ENCODE data around the gene EDC4.
"Not testable (repeated sequence)": the region's sequence is repeated elsewhere in the genome, so short reads cannot be mapped to it uniquely, and the experiment has no call there.

Gene EDC4

GRCh38 chr16:67872631-67873434 is at the start of gene EDC4:
EDC4 (plus strand) TSS chr16:67873052; CDS start chr16:67873262, 210 bp downstream.
- peak; percentile 40 for DNase-seq

- no peak for DNase-seq
Observed at GRCh38 chr16:67825119-67825518, 47.7 kb upstream of the EDC4 start.

GRCh38 chr16:67825906-67826305 is 46.9 kb upstream of the EDC4 start:
- DNase-seq = no peak

GRCh38 chr16:67828651-67829050 is 44.2 kb upstream of the EDC4 start:
- DNase-seq = no peak

GRCh38 chr16:67833030-67833414 is 39.8 kb upstream of the EDC4 start:
- no peak for DNase-seq

- peak; percentile 59 for DNase-seq
Observed at GRCh38 chr16:67833415-67834241, 39.2 kb upstream of the EDC4 start.

GRCh38 chr16:67834242-67834614 is 38.6 kb upstream of the EDC4 start:
- no peak for DNase-seq

- not testable (repeated sequence) for DNase-seq
Observed at GRCh38 chr16:67837190-67837589, 35.7 kb upstream of the EDC4 start.

- DNase-seq = no peak
Observed at GRCh38 chr16:67837811-67838210, 35.0 kb upstream of the EDC4 start.

- DNase-seq = no peak
Observed at GRCh38 chr16:67841198-67841815, 31.5 kb upstream of the EDC4 start.

- DNase-seq = peak; percentile 92
Observed at GRCh38 chr16:67841816-67842508, 30.9 kb upstream of the EDC4 start, which contains the start of gene THAP11. THAP11 (plus strand) TSS chr16:67842320; CDS start chr16:67842555, 235 bp downstream.

GRCh38 chr16:67842509-67843342 is 30.1 kb upstream of the EDC4 start:
- no peak for DNase-seq

- no peak for DNase-seq
Observed at GRCh38 chr16:67843343-67843765, 29.5 kb upstream of the EDC4 start.

GRCh38 chr16:67844497-67844896 is 28.4 kb upstream of the EDC4 start:
- DNase-seq = no peak

- DNase-seq = no peak
Observed at GRCh38 chr16:67845291-67846062, 27.4 kb upstream of the EDC4 start.

GRCh38 chr16:67846063-67846319 is 26.9 kb upstream of the EDC4 start:
- DNase-seq = no peak

GRCh38 chr16:67846320-67847063 is 26.4 kb upstream of the EDC4 start, which contains the start of gene NUTF2:
NUTF2 (plus strand) TSS chr16:67846933; CDS start chr16:67865131, 18,198 bp downstream.
- peak; percentile 94 for DNase-seq

- DNase-seq = no peak
Observed at GRCh38 chr16:67847064-67847861, 25.6 kb upstream of the EDC4 start, which contains the start of gene CENPT. CENPT (minus strand) TSS chr16:67847693; CDS start chr16:67833859, 13,834 bp downstream.

- DNase-seq = no peak
Observed at GRCh38 chr16:67848118-67848517, 24.7 kb upstream of the EDC4 start.
